Measurements from ENCODE around the gene SELENOS.

SELENOS gene

DNA sequence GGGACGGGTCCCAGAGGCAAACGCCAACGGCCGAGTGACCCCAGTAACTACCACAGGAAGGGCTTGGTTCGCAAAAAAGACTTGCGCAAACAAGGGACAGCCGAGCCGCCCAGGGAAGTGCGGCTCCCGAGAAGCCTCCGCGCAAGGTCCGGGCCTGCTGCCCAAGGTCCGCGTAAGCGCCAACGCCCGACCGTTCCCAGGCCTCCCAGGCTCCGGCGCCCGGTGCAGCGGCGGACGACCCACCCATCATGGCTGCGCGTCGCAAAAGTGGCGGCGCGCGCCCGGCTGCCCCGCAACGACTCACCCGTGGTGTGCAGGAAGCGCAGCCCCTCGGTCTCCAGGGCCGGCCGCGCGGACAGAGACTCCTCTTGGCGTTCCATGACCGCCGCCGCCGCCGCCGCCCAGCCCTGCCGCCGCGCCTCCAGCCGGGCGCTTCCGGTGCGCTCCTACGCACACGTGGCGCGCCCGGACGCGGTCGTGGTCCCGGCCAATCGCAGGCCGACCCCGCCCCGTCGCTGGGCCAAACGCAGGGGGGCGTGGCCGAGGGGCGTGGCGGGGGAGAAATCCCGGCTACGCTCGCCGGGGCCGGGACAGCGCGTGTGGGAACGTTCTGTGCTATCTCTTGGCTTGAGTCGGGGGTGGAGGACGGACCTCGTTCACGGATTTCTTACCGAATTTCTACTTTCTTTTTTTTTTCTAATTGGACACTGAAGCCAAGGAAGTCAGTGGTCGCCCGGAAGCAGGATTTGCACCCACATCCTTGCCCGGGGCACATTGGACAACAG is at the start of gene SELENOS:
SELENOS (minus strand) TSS at position 448 of the 785 bp plus-strand sequence; CDS start at position 380, 68 bp downstream.
- peak; percentile 88 for DNase-seq (ENCODE audit: low read depth)

- DNase-seq (ENCODE audit: low read depth) = no peak
Measured at GRCh38 chr15:101326462-101327146, 49.3 kb upstream of the SELENOS start.

DNA sequence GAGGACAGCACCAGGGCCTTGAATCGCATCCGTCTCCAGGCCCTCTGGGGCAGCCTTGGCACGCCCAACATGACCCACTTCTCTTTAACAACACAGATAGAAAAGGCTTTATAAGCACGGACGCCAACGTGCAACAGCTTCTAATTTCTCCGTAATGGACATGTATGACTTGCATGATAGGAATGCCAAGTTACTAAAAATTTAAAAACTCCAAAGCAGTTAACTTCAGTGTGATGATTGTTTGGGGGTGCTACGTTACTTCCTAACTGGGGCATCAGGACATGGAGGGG is 48.7 kb upstream of the SELENOS start:
- DNase-seq (ENCODE audit: low read depth) = no peak

DNA sequence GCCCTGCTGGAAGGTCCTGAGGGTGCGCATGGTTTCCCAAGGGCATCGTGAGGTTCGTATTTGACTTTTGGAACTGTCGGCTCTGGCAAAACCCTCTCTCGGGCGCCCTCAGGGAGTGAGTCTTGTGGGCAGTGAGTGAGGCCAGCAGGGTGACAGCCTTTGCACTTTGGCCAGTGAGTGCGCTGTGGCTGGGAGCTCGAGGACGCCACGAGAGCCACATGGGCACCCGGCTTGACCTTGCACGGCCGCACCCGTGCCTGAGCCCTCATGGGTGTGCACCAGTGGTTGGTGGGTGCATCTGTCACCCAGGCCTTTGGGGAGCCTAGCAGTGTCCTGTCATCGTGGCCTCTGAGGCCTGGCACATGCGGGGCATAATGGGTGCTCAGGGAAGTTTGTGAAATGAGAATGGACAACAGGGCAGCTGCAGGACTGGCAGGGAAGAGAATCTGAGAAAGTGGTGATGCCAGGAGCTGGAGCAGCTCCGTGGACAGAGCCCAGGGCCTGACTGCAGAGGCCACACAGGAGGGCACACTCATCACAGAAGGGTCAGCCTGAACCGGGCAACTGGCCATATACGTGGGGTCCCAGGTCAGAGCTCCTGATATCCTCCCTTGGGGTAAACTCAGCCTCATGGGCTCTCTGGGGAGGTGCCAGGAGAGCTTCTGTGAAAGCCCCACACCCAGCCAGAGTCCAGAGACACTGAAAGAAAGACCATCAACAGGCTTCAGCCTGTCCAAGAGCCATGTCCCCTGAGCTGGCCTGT is 48.2 kb upstream of the SELENOS start:
- no peak for DNase-seq (ENCODE audit: low read depth)

GRCh38 chr15:101324524-101325177 is 47.4 kb upstream of the SELENOS start:
- no peak for DNase-seq (ENCODE audit: low read depth)

GRCh38 chr15:101323793-101324523 is 46.7 kb upstream of the SELENOS start:
- DNase-seq (ENCODE audit: low read depth) = no peak

DNA sequence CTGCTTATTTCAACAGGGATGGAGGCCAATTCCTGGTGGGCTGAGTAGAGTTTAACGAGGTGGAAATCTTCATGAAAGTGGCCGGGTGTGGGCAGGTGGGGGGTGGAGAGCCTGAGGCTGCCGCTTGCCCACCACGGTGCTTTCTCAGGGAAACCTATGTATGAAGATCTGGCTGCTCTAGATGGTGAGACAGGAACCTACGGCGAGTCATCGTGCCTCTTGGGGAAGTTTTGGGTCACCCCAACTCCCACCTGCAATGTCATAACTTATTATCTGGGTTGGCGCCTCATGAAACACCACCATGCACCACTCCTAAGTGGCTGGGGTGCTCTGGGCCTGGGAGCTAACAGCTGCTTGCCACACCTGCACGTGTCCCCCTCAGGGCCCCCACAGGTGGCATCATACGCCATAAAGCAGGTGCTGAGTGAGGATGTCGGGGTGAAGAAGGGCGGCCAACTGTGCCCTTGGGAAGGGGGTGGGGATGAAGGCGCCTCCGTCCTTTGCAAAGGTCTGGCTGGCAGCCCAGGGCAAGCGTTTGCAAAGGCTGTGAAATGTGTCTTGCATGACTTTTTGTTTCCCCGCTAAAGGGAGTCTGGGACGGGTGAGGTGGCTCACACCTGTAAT is 45.7 kb upstream of the SELENOS start:
- DNase-seq (ENCODE audit: low read depth) = no peak

DNA sequence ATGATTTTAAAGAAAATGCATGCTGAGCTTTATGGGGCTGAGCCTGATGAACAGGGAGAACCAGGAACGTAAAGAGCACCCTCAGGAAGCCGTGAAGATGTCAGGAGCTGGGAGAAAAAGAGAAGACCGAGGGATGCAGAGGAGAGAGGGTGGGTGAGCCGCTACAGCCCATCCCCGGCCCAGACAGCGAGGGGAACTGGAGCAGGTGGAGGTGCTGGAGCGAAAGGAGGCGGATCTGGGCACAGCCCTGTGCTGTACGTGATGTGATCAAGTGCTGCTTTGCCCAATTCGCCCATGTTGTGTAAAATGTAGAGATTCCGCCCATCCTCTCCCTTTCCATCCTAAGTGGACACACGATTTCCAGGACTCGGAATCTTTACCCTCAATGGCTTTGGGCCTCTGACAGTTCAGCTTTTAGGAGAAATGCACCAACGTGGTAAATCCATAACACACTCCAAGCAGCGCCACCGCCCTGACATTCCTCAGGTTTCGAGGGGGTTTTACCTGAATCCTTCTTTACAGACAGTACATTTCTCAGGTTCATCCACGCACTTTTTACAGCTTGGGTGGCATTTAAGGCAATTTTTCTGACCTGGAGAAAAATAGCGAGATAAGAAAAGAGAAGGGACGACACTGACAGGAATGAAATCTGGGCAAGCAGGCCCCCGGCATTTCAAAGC is 44.9 kb upstream of the SELENOS start:
- no peak for DNase-seq (ENCODE audit: low read depth)

DNA sequence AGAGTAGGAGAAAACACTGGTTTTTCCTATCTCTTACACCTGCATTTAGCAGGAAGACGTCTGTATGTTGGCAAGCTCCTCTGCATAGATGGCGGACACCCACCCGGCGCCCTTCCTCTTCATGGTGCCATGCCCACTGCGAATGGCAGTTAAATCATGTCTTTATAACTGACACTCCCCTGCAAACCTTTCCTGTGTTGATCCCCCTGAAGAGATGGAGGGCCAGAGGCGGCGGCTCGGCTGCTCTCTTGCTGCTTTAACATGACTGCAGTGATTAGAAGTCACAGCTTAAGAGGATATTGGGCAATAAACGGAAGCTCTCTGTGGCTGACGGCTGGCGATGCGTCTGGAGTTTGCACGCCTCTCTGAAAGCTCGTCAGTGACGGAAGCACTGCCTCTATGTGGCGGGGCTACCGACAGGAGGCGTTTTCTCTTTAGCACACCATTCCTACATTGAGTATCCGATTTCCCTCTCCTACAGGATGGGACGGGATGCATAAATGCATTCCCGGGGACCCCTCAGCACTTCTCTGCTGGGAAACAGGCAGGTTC is 43.3 kb upstream of the SELENOS start:
- peak; percentile 17 for DNase-seq (ENCODE audit: low read depth)

DNA sequence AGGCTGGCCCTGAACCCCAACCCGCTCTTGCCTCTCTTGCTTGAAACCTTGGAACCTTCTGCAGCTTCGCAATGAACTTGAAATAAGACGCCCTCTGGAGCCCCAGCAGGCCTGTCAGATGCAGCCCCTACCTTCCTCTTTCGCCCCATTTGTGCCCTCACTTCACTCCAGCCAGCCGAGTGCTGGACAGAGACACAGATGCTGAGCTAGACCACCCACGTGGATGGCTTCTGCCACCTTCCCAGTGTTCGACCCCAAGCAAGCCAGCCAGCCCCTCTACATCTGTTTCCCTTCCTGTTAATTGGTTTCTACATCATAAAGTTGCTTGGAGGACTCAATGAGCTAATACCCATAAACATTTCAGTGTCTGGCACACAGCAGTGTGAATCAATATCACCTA is 41.6 kb upstream of the SELENOS start:
- DNase-seq (ENCODE audit: low read depth) = no peak

DNA sequence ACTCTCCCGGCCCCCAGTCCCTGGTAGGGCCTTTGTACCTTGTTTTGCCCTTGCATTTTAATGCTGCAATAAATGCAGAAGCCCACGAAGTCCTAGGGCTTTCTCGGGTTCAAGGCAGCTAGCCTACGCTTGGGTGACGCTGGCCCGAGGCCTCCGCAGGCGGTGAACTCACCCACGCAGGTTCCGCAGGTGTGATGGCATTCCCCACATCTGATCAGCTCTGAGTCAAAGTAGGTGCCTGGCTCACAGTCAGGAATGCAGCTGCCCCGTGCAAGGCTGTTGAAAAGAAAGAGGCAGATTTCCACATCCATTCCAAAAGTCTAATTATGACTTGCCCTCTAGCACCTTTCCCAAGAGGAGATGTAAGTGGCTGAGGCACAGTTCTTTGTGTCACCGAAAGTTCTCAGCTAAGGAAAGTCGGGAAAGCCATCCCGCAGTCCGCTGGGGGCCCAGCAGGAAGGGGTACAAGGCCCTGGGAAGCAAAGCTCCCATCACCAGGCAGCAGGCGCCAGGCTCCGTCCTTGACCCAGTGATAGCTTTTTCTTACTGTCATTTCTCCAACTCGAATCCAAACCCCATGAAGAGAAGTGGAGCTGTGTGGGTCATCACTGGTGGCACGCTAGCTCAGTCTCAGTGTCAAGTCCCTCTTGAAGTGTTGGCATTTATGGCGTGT is 41.0 kb upstream of the SELENOS start:
- no peak for DNase-seq (ENCODE audit: low read depth)

GRCh38 chr15:101317336-101317872 is 40.1 kb upstream of the SELENOS start:
- DNase-seq (ENCODE audit: low read depth) = no peak

GRCh38 chr15:101316529-101316928 is 39.2 kb upstream of the SELENOS start:
- DNase-seq (ENCODE audit: low read depth) = no peak

- no peak for DNase-seq (ENCODE audit: low read depth)
Measured at GRCh38 chr15:101315736-101316135, 38.5 kb upstream of the SELENOS start.

DNA sequence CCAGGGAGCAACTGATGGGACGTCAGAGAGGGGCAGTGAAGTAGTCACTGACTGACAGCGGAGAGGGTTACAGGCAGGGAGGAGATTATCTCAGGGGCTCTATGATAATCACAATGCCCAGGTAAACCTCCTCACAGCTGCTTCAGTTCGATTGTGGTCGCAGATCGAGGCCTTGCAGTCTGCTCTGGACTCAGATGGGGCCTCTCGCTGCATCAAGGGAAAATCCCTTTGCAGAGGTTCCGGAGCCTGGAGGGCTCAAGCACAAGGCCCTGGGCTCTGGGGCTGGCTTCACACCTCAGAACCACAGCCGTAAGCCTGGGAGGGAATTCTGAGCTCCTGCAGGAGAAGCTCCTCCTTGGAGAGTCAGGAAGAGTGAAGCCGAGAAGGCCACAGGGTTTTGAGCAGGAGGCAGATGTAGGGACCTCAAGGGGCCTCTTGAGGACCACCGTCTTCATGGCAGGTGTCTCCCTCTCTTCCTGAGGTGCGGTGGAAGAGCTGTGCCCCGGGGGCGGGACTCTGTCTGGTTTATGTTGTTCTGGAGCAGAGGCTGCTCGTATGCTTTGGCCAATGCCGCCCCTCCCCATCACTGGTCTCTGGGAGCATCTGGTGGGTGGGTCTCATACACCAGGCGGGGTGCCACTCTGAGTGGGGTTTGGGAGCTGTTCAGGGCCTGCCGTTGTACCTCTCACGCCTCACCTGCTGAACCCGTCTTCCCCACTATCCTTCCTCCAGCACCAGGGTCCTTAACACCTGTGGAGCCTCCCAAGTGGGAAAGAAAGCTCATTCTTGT is 37.2 kb upstream of the SELENOS start:
- no peak for DNase-seq (ENCODE audit: low read depth)

- no peak for DNase-seq (ENCODE audit: low read depth)
Measured at GRCh38 chr15:101313041-101313761, 35.9 kb upstream of the SELENOS start.

GRCh38 chr15:101310508-101310907 is 33.2 kb upstream of the SELENOS start:
- no peak for DNase-seq (ENCODE audit: low read depth)

DNA sequence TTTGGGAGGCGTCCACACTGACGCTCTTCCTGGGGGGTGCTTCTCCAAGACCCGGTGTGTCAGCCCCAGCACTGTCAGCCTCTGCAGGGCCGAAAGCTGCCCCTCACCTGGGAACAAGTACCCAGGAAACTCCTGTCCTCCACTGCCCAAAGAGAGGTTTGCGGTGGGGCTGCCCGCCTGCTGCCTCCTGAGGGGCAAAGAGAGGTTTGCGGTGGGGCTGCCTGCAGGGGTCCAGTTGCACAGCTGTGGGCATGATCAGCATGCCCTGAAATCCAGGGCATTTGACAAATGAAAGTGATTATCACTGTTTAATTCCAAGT is 32.8 kb upstream of the SELENOS start:
- DNase-seq (ENCODE audit: low read depth) = no peak
